SK-N-SH treated with all-trans-retinoic acid at 6 μM for 48 hours (cell line): Measurements from ENCODE around the gene SV2B.

Experiments used
- BACH2 ChIP-seq: fragments of 250-450 bp; sonication (Bioruptor Pico); IDR thresholded peaks from 2 replicates; pipeline ENCODE4 v1.9.0; 2021; ENCODE audit warnings: mild to moderate bottlenecking, borderline replicate concordance
- CSDC2 ChIP-seq: fragments of 250-450 bp; sonication (Bioruptor Pico); IDR thresholded peaks from 2 replicates; pipeline ENCODE4 v1.5.0; 2020; ENCODE audit warnings: mild to moderate bottlenecking, moderate library complexity
- OSR1 ChIP-seq: fragments of 250-450 bp; sonication (Bioruptor Pico); IDR thresholded peaks from 2 replicates; pipeline ENCODE4 v1.8.0; 2022; ENCODE audit warnings: moderate library complexity, mild to moderate bottlenecking, inconsistent platforms
- RARB ChIP-seq: fragments of 250-450 bp; sonication (Bioruptor Pico); IDR thresholded peaks from 2 replicates; pipeline ENCODE4 v1.8.0; 2021; ENCODE audit warnings: mild to moderate bottlenecking, moderate library complexity
- SNAI2 ChIP-seq: fragments of 250-450 bp; sonication (Bioruptor Pico); IDR thresholded peaks from 2 replicates; pipeline ENCODE4 v1.5.0; 2020; ENCODE audit warnings: mild to moderate bottlenecking, moderate library complexity
- TOX ChIP-seq: fragments of 250-450 bp; sonication (Bioruptor Pico); IDR thresholded peaks from 2 replicates; pipeline ENCODE4 v1.8.0; 2021; ENCODE audit warnings: mild to moderate bottlenecking, moderate library complexity, borderline replicate concordance
- ZFP3 ChIP-seq: fragments of 250-450 bp; sonication (Bioruptor Pico); IDR thresholded peaks from 2 replicates; pipeline ENCODE4 v1.5.0; 2020; ENCODE audit warnings: mild to moderate bottlenecking, moderate library complexity
- TF ChIP-seq, protein P1 (sequence below): fragments of 250-450 bp; sonication (Bioruptor Pico); IDR thresholded peaks from 2 replicates; pipeline ENCODE4 v1.5.1; 2020; ENCODE audit warnings: low read depth, mild to moderate bottlenecking, moderate library complexity
- TF ChIP-seq, protein P2 (sequence below): fragments of 250-450 bp; sonication (Bioruptor Pico); IDR thresholded peaks from 2 replicates; pipeline ENCODE4 v1.8.0; 2021; ENCODE audit warnings: low read depth, mild to moderate bottlenecking, moderate library complexity, borderline replicate concordance
- TF ChIP-seq, protein P3 (sequence below): fragments of 250-450 bp; sonication (Bioruptor Pico); IDR thresholded peaks from 2 replicates; pipeline ENCODE4 v1.8.0; 2020; ENCODE audit warnings: mild to moderate bottlenecking, moderate library complexity, borderline replicate concordance
- TF ChIP-seq, protein P4 (sequence below): fragments of 250-450 bp; sonication (Bioruptor Pico); IDR thresholded peaks from 2 replicates; pipeline ENCODE4 v1.5.1; 2021; ENCODE audit warnings: mild to moderate bottlenecking, moderate library complexity

DNA sequence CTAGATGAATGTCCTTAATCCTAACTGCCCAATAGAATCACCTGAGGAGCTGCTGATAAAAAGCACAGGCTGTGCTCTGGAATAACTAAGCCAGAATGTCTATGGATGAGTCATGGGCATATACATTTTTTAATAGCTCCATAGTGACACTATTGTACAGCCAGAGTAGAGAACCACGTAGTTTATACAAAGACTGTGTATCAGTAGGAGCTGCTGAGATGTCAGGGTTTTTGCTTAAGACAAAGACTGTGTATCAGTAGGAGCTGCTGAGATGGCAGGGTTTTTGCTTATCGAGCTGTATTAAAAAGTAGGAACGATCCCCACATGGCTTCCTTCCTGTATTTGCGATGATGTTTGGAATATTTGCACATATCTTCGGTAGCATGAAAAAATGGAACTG is 137.4 kb downstream of the SV2B start:
- TF ChIP-seq, protein P1, sequence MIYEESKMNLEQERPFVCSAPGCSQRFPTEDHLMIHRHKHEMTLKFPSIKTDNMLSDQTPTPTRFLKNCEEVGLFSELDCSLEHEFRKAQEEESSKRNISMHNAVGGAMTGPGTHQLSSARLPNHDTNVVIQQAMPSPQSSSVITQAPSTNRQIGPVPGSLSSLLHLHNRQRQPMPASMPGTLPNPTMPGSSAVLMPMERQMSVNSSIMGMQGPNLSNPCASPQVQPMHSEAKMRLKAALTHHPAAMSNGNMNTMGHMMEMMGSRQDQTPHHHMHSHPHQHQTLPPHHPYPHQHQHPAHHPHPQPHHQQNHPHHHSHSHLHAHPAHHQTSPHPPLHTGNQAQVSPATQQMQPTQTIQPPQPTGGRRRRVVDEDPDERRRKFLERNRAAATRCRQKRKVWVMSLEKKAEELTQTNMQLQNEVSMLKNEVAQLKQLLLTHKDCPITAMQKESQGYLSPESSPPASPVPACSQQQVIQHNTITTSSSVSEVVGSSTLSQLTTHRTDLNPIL: no peak
- TF ChIP-seq, protein P2, sequence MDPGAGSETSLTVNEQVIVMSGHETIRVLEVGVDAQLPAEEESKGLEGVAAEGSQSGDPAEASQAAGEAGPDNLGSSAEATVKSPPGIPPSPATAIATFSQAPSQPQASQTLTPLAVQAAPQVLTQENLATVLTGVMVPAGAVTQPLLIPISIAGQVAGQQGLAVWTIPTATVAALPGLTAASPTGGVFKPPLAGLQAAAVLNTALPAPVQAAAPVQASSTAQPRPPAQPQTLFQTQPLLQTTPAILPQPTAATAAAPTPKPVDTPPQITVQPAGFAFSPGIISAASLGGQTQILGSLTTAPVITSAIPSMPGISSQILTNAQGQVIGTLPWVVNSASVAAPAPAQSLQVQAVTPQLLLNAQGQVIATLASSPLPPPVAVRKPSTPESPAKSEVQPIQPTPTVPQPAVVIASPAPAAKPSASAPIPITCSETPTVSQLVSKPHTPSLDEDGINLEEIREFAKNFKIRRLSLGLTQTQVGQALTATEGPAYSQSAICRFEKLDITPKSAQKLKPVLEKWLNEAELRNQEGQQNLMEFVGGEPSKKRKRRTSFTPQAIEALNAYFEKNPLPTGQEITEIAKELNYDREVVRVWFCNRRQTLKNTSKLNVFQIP (CRISPR knock-in tag): no peak
- TF ChIP-seq, protein P3, sequence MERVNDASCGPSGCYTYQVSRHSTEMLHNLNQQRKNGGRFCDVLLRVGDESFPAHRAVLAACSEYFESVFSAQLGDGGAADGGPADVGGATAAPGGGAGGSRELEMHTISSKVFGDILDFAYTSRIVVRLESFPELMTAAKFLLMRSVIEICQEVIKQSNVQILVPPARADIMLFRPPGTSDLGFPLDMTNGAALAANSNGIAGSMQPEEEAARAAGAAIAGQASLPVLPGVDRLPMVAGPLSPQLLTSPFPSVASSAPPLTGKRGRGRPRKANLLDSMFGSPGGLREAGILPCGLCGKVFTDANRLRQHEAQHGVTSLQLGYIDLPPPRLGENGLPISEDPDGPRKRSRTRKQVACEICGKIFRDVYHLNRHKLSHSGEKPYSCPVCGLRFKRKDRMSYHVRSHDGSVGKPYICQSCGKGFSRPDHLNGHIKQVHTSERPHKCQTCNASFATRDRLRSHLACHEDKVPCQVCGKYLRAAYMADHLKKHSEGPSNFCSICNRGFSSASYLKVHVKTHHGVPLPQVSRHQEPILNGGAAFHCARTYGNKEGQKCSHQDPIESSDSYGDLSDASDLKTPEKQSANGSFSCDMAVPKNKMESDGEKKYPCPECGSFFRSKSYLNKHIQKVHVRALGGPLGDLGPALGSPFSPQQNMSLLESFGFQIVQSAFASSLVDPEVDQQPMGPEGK: no peak
- TF ChIP-seq BACH2 (CRISPR knock-in tag) (no peak), CSDC2 (CRISPR knock-in tag) (no peak), RARB (CRISPR knock-in tag) (no peak), SNAI2 (no peak), TOX (CRISPR knock-in tag) (no peak), OSR1 (CRISPR knock-in tag) (no peak), ZFP3 (CRISPR knock-in tag) (no peak)
- TF ChIP-seq, protein P4, sequence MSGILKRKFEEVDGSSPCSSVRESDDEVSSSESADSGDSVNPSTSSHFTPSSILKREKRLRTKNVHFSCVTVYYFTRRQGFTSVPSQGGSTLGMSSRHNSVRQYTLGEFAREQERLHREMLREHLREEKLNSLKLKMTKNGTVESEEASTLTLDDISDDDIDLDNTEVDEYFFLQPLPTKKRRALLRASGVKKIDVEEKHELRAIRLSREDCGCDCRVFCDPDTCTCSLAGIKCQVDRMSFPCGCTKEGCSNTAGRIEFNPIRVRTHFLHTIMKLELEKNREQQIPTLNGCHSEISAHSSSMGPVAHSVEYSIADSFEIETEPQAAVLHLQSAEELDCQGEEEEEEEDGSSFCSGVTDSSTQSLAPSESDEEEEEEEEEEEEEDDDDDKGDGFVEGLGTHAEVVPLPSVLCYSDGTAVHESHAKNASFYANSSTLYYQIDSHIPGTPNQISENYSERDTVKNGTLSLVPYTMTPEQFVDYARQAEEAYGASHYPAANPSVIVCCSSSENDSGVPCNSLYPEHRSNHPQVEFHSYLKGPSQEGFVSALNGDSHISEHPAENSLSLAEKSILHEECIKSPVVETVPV: no peak
